MM.1S (cell line): ENCODE results near the gene CERS6.

ENCODE experiments used
- DNase-seq: peaks from one replicate; pipeline ENCODE4 v3.0.0-alpha.2; 2015
- H2AFZ ChIP-seq: fragments of 300-600 bp; sonication (generic); 2 replicates; pipeline ENCODE4 v1.6.0; 2016; ENCODE audit warnings: antibody characterized with exemption, low read length
- H3F3A ChIP-seq: fragments of 300-600 bp; sonication (generic); 2 replicates; pipeline ENCODE4 v1.6.1; 2016; ENCODE audit warnings: mild to moderate bottlenecking, antibody characterized with exemption, low read length, moderate library complexity, mixed read lengths; ENCODE audit not compliant: insufficient read depth
- H3K27ac ChIP-seq: fragments of 300-600 bp; sonication (generic); 2 replicates; pipeline ENCODE4 v1.5.1; 2016; ENCODE audit warnings: mild to moderate bottlenecking, low read length
- H3K27me3 ChIP-seq: fragments of 300-600 bp; sonication (generic); replicated peaks from 2 replicates; pipeline ENCODE4 v1.6.0; 2016; ENCODE audit warnings: low read length; ENCODE audit not compliant: insufficient read depth
- H3K36me3 ChIP-seq: fragments of 300-600 bp; sonication (generic); replicated peaks from 2 replicates; pipeline ENCODE4 v1.6.1; 2016; ENCODE audit warnings: mild to moderate bottlenecking, low read length, mixed read lengths; ENCODE audit not compliant: insufficient read depth
- H3K4me1 ChIP-seq: fragments of 300-600 bp; sonication (generic); 2 replicates; pipeline ENCODE4 v1.6.1; 2016; ENCODE audit warnings: low read length, mixed read lengths
- H3K4me2 ChIP-seq: fragments of 300-600 bp; sonication (generic); 2 replicates; pipeline ENCODE4 v1.6.0; 2016; ENCODE audit warnings: low read depth, low read length
- H3K4me3 ChIP-seq: fragments of 300-600 bp; sonication (generic); 2 replicates; pipeline ENCODE4 v1.5.1; 2016; ENCODE audit warnings: low read length, mixed read lengths
- H3K79me2 ChIP-seq: fragments of 300-600 bp; sonication (generic); 2 replicates; pipeline ENCODE4 v1.6.1; 2016; ENCODE audit warnings: mixed run types, low read length, mixed read lengths
- H3K9ac ChIP-seq: fragments of 300-600 bp; sonication (generic); 2 replicates; pipeline ENCODE4 v1.6.1; 2016; ENCODE audit warnings: low read length, mixed read lengths
- H3K9me2 ChIP-seq: fragments of 300-600 bp; sonication (generic); replicated peaks from 2 replicates; pipeline ENCODE4 v1.6.1; 2016; ENCODE audit warnings: mild to moderate bottlenecking, low read length, mixed read lengths; ENCODE audit not compliant: insufficient read depth
- H3K9me3 ChIP-seq: fragments of 300-600 bp; sonication (generic); replicated peaks from 2 replicates; pipeline ENCODE4 v1.6.1; 2016; ENCODE audit warnings: mild to moderate bottlenecking, low read length, mixed read lengths; ENCODE audit not compliant: insufficient read depth
- H4K20me1 ChIP-seq: fragments of 300-600 bp; sonication (generic); 2 replicates; pipeline ENCODE4 v1.6.1; 2016; ENCODE audit warnings: mild to moderate bottlenecking, low read length, moderate library complexity, mixed read lengths; ENCODE audit not compliant: insufficient read depth
- EZH2 ChIP-seq: fragments of 300-600 bp; sonication (generic); optimal IDR thresholded peaks from 2 replicates; pipeline ENCODE3; 2017; ENCODE audit warnings: low read depth, mild to moderate bottlenecking, antibody characterized with exemption, low read length, mixed read lengths
- EZH2phosphoT487 ChIP-seq: fragments of 300-600 bp; sonication (generic); IDR thresholded peaks from 2 replicates; pipeline ENCODE4 v1.6.1; 2018; ENCODE audit warnings: antibody characterized with exemption, low read length
- TF ChIP-seq, protein P1 (sequence below): fragments of 300-600 bp; sonication (generic); IDR thresholded peaks from 2 replicates; pipeline ENCODE4 v1.5.1; 2016; ENCODE audit warnings: antibody characterized with exemption, low read length, mixed read lengths

Gene CERS6

DNA sequence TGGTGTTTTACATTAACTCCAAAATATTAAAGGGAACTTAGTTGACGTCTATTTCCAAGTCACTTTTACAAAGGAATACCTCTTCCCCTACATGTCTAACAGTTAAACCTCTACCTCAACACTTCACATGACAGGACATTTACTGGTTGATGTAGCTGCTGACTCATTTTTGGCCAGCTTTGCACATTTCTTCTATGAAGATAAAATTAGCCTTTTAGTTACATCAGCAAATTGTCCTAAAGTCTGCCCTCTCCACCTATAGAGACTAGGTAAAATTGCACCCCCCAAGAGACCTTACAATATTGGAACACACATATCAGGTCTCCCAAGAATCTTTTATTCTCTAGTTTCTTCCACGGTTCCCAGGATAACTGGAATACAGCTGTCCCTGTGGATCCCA is 10.1 kb upstream of the CERS6 start:
- no peaks in the 10 kb centered on the region for H3K9me2 ChIP-seq
- no peak overlapping the region for H3K9ac ChIP-seq
- H4K20me1 ChIP-seq, result no peaks in the 10 kb centered on the region
- H3K36me3 ChIP-seq, result no peaks in the 10 kb centered on the region
- H3K4me3 ChIP-seq, result no peak overlapping the region
- H3K27ac ChIP-seq, result no peak overlapping the region
- H3K27me3 ChIP-seq, result no peaks in the 10 kb centered on the region
- no peaks in the 10 kb centered on the region for H3F3A ChIP-seq
- no peak overlapping the region for H2AFZ ChIP-seq
- H3K79me2 ChIP-seq, result no peaks in the 10 kb centered on the region
- H3K4me1 ChIP-seq, result no peaks in the 10 kb centered on the region
- DNase-seq, result no peak
- H3K4me2 ChIP-seq, result no peak overlapping the region
- TF ChIP-seq, protein P1, sequence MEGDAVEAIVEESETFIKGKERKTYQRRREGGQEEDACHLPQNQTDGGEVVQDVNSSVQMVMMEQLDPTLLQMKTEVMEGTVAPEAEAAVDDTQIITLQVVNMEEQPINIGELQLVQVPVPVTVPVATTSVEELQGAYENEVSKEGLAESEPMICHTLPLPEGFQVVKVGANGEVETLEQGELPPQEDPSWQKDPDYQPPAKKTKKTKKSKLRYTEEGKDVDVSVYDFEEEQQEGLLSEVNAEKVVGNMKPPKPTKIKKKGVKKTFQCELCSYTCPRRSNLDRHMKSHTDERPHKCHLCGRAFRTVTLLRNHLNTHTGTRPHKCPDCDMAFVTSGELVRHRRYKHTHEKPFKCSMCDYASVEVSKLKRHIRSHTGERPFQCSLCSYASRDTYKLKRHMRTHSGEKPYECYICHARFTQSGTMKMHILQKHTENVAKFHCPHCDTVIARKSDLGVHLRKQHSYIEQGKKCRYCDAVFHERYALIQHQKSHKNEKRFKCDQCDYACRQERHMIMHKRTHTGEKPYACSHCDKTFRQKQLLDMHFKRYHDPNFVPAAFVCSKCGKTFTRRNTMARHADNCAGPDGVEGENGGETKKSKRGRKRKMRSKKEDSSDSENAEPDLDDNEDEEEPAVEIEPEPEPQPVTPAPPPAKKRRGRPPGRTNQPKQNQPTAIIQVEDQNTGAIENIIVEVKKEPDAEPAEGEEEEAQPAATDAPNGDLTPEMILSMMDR, result no peak
- TF ChIP-seq EZH2, result no peak
- TF ChIP-seq EZH2phosphoT487, result no peak
- no peaks in the 10 kb centered on the region for H3K9me3 ChIP-seq

DNA sequence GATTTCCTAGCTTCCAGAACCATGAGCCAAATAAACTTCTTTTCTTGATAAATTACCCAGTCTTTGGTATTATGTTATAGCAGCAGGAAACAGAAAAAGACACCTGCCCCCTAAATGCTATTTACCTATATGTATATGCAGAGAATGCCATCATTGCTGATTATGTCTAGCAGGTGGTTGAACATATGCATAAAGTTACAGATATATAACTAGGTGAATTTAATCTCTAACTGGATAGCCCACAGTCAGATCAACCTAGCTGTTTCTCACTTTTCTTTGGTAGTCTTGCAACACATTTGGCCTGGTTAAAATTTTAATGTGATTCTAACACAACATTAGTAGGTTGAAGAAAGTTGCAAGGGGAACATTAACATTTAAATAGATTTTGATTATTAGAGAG is 7.1 kb upstream of the CERS6 start:
- H3K27me3 ChIP-seq, result no peaks in the 10 kb centered on the region
- H3K79me2 ChIP-seq, result no peaks in the 10 kb centered on the region
- H3K4me3 ChIP-seq, result no peak overlapping the region
- no peak for DNase-seq
- TF ChIP-seq, protein P1, result no peak
- TF ChIP-seq EZH2 (no peak), EZH2phosphoT487 (no peak)
- H3K9me2 ChIP-seq, result no peaks in the 10 kb centered on the region
- H3K9ac ChIP-seq, result no peak overlapping the region
- H2AFZ ChIP-seq, result no peak overlapping the region
- no peaks in the 10 kb centered on the region for H3K9me3 ChIP-seq
- H3K27ac ChIP-seq, result no peak overlapping the region
- no peaks in the 10 kb centered on the region for H3F3A ChIP-seq
- no peaks in the 10 kb centered on the region for H3K4me1 ChIP-seq
- H4K20me1 ChIP-seq, result no peaks in the 10 kb centered on the region
- H3K36me3 ChIP-seq, result no peaks in the 10 kb centered on the region
- no peak overlapping the region for H3K4me2 ChIP-seq

DNA sequence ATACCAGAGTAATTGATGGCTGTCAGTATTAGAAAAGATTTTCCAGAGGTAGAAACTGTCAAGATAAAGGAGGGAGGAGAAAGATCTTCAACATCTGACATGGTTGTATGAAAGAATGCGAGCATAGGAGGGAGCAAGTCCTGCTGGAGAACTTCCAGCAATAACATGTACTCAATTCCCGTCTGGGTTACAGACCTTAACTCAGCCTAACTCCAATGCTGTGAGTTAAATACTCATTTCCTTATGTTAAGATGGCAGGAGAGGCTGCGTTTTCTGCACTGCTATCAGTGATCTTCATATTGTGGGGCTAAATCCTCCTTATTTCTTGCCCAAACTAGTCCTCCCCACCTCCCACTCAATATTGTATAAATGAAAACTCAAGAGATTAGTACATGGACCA is 6.7 kb upstream of the CERS6 start:
- TF ChIP-seq EZH2 (no peak), EZH2phosphoT487 (no peak)
- TF ChIP-seq, protein P1, result no peak
- no peaks in the 10 kb centered on the region for H3K9me2 ChIP-seq
- no peaks in the 10 kb centered on the region for H3F3A ChIP-seq
- H2AFZ ChIP-seq, result no peak overlapping the region
- H3K4me1 ChIP-seq, result no peaks in the 10 kb centered on the region
- no peak overlapping the region for H3K4me2 ChIP-seq
- no peaks in the 10 kb centered on the region for H3K36me3 ChIP-seq
- H3K9ac ChIP-seq, result no peak overlapping the region
- H3K9me3 ChIP-seq, result no peaks in the 10 kb centered on the region
- no peaks in the 10 kb centered on the region for H3K27me3 ChIP-seq
- no peak for DNase-seq
- no peak overlapping the region for H3K27ac ChIP-seq
- H3K79me2 ChIP-seq, result no peaks in the 10 kb centered on the region
- no peaks in the 10 kb centered on the region for H4K20me1 ChIP-seq
- no peak overlapping the region for H3K4me3 ChIP-seq

DNA sequence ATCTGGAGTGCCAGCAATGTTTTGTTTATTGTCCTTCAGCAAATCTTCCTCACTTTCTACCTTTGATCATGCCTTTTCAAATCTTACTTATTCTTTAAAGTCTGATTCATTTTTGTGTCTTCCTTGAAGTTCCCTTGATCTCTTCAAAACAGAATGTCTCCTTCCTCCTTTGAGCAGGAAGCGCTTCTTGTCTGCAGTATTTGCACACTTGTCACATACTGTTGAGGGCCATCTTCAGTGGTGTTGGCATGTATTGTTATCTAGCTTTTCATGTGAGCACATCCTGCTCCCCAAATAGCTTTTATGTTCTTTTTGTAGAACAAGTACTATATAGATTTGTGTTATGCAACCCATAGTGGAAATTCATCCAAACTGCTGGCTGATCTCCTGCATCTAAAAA is 5.9 kb upstream of the CERS6 start:
- TF ChIP-seq EZH2 (no peak), EZH2phosphoT487 (no peak)
- TF ChIP-seq, protein P1, result no peak
- no peaks in the 10 kb centered on the region for H3K27me3 ChIP-seq
- no peak for DNase-seq
- H3K4me3 ChIP-seq, result no peak overlapping the region
- H3K4me1 ChIP-seq, result peaks cover 6% of the 10 kb centered on the region
- no peaks in the 10 kb centered on the region for H3K9me3 ChIP-seq
- H3F3A ChIP-seq, result 0 out of 2 replicates have a peak, but pooled peaks cover 3% of the 10 kb centered on the region
- no peaks in the 10 kb centered on the region for H3K79me2 ChIP-seq
- no peaks in the 10 kb centered on the region for H4K20me1 ChIP-seq
- no peak overlapping the region for H3K9ac ChIP-seq
- no peaks in the 10 kb centered on the region for H3K36me3 ChIP-seq
- no peak overlapping the region for H3K4me2 ChIP-seq
- H3K27ac ChIP-seq, result no peak overlapping the region
- no peaks in the 10 kb centered on the region for H3K9me2 ChIP-seq
- H2AFZ ChIP-seq, result no peak overlapping the region
